ENCODE data around the gene TMEM207.

TMEM207 gene

GRCh38 chr3:190495354-190495753 lies 45.7 kb upstream of the TMEM207 start:
- ChIA-PET CTCF (interaction anchor here (0.8 to 1.2 kb wide), 2 partner anchors 19 to 173 kb away, joined by 3 to 4 read pairs; partner anchors contain the start of genes CLDN1 and IL1RAP), POLR2A (no interaction called here)
- no peak for DNase-seq (ENCODE audit: low read depth, low spot score)
- TF ChIP-seq CTCF (IDR thresholded peaks at IDR 0.05; ENCODE audit: insufficient read depth, low read length, missing control alignments) = no peak
- no peak overlapping the region for H3K4me3 ChIP-seq (ENCODE audit: low read depth, low read length)

DNA sequence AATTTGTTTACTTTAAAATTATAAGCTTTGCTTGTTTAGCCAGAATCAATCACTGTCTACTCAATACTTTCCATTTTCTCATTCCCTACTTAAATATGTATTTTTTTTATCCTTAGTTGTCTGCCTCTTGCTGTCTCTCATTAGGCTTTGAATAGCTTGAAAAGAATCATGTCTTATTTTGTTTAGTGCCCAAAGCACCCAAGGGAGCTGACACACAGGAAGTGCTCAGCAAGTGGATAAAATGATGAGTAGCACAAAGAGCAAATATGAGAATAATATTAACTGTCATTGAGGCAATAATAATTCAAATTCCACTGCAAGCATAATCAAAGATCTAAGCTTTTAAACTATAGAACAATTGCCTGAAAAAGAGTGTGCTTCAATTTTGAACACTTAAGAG lies 45.2 kb upstream of the TMEM207 start:
- no peak for TF ChIP-seq CTCF (IDR thresholded peaks at IDR 0.05; ENCODE audit: insufficient read depth, low read length, missing control alignments)
- H3K4me3 ChIP-seq (ENCODE audit: low read depth, low read length) = no peak overlapping the region
- ChIA-PET POLR2A (no interaction called here), CTCF (interaction anchor here (0.8 to 1.2 kb wide), 2 partner anchors 19 to 173 kb away, joined by 3 to 4 read pairs; partner anchors contain the start of genes CLDN1 and IL1RAP)
- DNase-seq (ENCODE audit: low read depth, low spot score) = no peak

GRCh38 chr3:190492966-190493365 lies 43.3 kb upstream of the TMEM207 start:
- no peak for DNase-seq (ENCODE audit: low read depth, low spot score)
- no peak for TF ChIP-seq CTCF (IDR thresholded peaks at IDR 0.05; ENCODE audit: insufficient read depth, low read length, missing control alignments)
- POLR2A ChIA-PET = no interaction called here
- CTCF ChIA-PET = no interaction called here
- no peak overlapping the region for H3K4me3 ChIP-seq (ENCODE audit: low read depth, low read length)

- POLR2A ChIA-PET = no interaction called here
- CTCF ChIA-PET = interaction anchor here (0.6 kb wide), 1 partner anchor 29 kb away, joined by 3 read pairs; no protein-coding TSS in a partner anchor
Observed at GRCh38 chr3:190492129-190492528, 42.4 kb upstream of the TMEM207 start.

GRCh38 chr3:190491533-190492054 lies 41.9 kb upstream of the TMEM207 start:
- H3K4me3 ChIP-seq (ENCODE audit: low read depth, low read length) = no peak overlapping the region
- CTCF ChIA-PET = interaction anchor here (0.6 kb wide), 1 partner anchor 29 kb away, joined by 3 read pairs; no protein-coding TSS in a partner anchor
- DNase-seq (ENCODE audit: low read depth, low spot score) = no peak
- POLR2A ChIA-PET = no interaction called here
- no peak for TF ChIP-seq CTCF (IDR thresholded peaks at IDR 0.05; ENCODE audit: insufficient read depth, low read length, missing control alignments)

More at GRCh38 chr3:190492129-190492528, 42.4 kb upstream of the TMEM207 start:
- TF ChIP-seq CTCF (IDR thresholded peaks at IDR 0.05; ENCODE audit: insufficient read depth, low read length, missing control alignments) = no peak
- no peak for DNase-seq (ENCODE audit: low read depth, low spot score)
- no peak overlapping the region for H3K4me3 ChIP-seq (ENCODE audit: low read depth, low read length)

DNA sequence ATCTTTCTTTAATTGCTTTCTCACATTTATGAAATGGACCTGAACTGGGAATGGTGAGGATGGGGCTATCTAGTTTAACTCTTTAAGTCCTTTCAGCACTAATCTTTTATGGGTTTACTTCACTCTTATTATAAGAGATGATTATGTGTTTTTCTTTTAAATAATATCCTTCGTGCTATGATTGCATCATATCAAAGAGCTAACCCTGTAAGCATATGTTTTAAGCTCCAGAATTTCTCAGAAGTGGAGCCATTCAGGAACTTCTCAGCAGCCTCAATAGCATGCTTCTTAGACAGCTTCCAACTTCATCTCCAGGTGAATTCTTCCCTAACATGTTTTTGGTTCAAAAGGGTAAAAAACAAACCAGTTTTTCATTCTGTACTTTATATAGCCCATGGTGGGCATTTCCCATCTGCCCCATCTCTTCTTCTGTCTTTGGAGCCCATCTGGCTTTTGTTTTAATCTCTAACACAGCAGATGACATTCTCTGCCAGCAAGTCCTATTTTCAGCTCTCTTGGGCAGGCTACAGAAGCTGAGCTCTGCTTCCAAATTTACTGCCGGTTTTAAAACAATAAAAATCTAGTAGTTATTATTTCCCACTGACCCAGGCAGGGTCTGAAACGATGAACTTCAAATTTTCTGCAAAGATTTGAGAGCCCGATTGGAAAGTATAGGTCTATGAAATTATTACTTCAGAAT lies 37.4 kb upstream of the TMEM207 start:
- DNase-seq (ENCODE audit: low read depth, low spot score) = no peak
- no peak overlapping the region for H3K4me3 ChIP-seq (ENCODE audit: low read depth, low read length)
- no peak for TF ChIP-seq CTCF (IDR thresholded peaks at IDR 0.05; ENCODE audit: insufficient read depth, low read length, missing control alignments)
- ChIA-PET POLR2A (no interaction called here), CTCF (no interaction called here)
